ENCODE results near the gene MTMR3. TPM values are rescaled to one million over a fixed set of nuclear protein-coding genes. Genes with fewer than 3 reads are reported as not detected.

The MTMR3 gene
- total RNA-seq, 1 donor from 2014 or later, result 26.1 TPM

- TF ChIP-seq CTCF (IDR thresholded peaks at IDR 0.05), result no peak
- Histone ChIP-seq H3K27ac (no peak overlapping the region), H3K4me3 (no peak overlapping the region), H3K9me3 (no peaks in the 10 kb centered on the region), H3K36me3 (no peaks in the 10 kb centered on the region), H3K27me3 (no peaks in the 10 kb centered on the region), H3K4me1 (peaks cover 0 to 18% of the 10 kb centered on the region in 2 donors)
- no peak for DNase-seq (ENCODE audit: low spot score in 2 of 2)
- intact Hi-C loops (cut with DNase I), result no loop called here
Observed at GRCh38 chr22:29945435-29945834, 62.5 kb downstream of the MTMR3 start.

- H3K4me3 ChIP-seq, result no peak overlapping the region
- peaks cover 0 to 18% of the 10 kb centered on the region in 2 donors for H3K4me1 ChIP-seq
- H3K9me3 ChIP-seq, result no peaks in the 10 kb centered on the region
- DNase-seq (ENCODE audit: low spot score in 2 of 2), result no peak
- H3K27me3 ChIP-seq, result no peaks in the 10 kb centered on the region
- no peak overlapping the region for H3K27ac ChIP-seq
- TF ChIP-seq CTCF (IDR thresholded peaks at IDR 0.05), result no peak
- intact Hi-C loops (cut with DNase I), result no loop called here
- no peaks in the 10 kb centered on the region for H3K36me3 ChIP-seq
Observed at GRCh38 chr22:29946220-29946619, 63.2 kb downstream of the MTMR3 start.

- Histone ChIP-seq H3K9me3 (no peaks in the 10 kb centered on the region), H3K27ac (peak overlapping the region in 1 of 2 donors; percentile 26), H3K36me3 (no peaks in the 10 kb centered on the region), H3K4me1 (peaks cover 0 to 18% of the 10 kb centered on the region in 2 donors), H3K27me3 (no peaks in the 10 kb centered on the region), H3K4me3 (no peak overlapping the region)
- intact Hi-C loops (cut with DNase I), result no loop called here
- DNase-seq (ENCODE audit: low spot score in 2 of 2), result no peak
- no peak for TF ChIP-seq CTCF (IDR thresholded peaks at IDR 0.05)
Observed at GRCh38 chr22:29947410-29948384, 64.7 kb downstream of the MTMR3 start.

- DNase-seq (ENCODE audit: low spot score in 2 of 2), result no peak
- Histone ChIP-seq H3K27ac (peak overlapping the region in 1 of 2 donors; percentile 26), H3K4me1 (peaks cover 0 to 18% of the 10 kb centered on the region in 2 donors), H3K27me3 (no peaks in the 10 kb centered on the region), H3K36me3 (no peaks in the 10 kb centered on the region), H3K4me3 (no peak overlapping the region), H3K9me3 (no peaks in the 10 kb centered on the region)
- intact Hi-C loops (cut with DNase I), result no loop called here
- TF ChIP-seq CTCF (IDR thresholded peaks at IDR 0.05), result no peak
Observed at GRCh38 chr22:29948385-29948769, 65.4 kb downstream of the MTMR3 start.

GRCh38 chr22:29949872-29950271 lies 66.9 kb downstream of the MTMR3 start:
- H3K36me3 ChIP-seq, result no peaks in the 10 kb centered on the region
- no peaks in the 10 kb centered on the region for H3K9me3 ChIP-seq
- H3K27me3 ChIP-seq, result no peaks in the 10 kb centered on the region
- H3K27ac ChIP-seq, result no peak overlapping the region
- no peak for DNase-seq (ENCODE audit: low spot score in 2 of 2)
- TF ChIP-seq CTCF (IDR thresholded peaks at IDR 0.05), result no peak
- intact Hi-C loops (cut with DNase I), result no loop called here
- H3K4me3 ChIP-seq, result no peak overlapping the region
- peaks cover 0 to 18% of the 10 kb centered on the region in 2 donors for H3K4me1 ChIP-seq

All from ascending aorta (tissue), 2 donors.